ENCODE measurements around the gene CCIN. TPM values are rescaled to one million over a fixed set of nuclear protein-coding genes. Genes with fewer than 3 reads are reported as not detected.
A peak's percentile ranks its signal among the peaks of the same experiment; 100 is the strongest.
"Not testable (repeated sequence)": the region's sequence is repeated elsewhere in the genome, so short reads cannot be mapped to it uniquely, and the experiment has no call there.

CCIN gene
- total RNA-seq, 1 donor from 2014 or later, result not detected

- Histone ChIP-seq H3K4me3 (no peak overlapping the region), H3K9me3 (no peaks in the 10 kb centered on the region), H3K36me3 (peaks cover 10 to 29% of the 10 kb centered on the region in 2 donors), H3K27ac (no peak overlapping the region), H3K4me1 (no peaks in the 10 kb centered on the region), H3K27me3 (no peaks in the 10 kb centered on the region)
- DNase-seq (ENCODE audit: low spot score in 2 of 2), result no peak
- TF ChIP-seq, protein P1, sequence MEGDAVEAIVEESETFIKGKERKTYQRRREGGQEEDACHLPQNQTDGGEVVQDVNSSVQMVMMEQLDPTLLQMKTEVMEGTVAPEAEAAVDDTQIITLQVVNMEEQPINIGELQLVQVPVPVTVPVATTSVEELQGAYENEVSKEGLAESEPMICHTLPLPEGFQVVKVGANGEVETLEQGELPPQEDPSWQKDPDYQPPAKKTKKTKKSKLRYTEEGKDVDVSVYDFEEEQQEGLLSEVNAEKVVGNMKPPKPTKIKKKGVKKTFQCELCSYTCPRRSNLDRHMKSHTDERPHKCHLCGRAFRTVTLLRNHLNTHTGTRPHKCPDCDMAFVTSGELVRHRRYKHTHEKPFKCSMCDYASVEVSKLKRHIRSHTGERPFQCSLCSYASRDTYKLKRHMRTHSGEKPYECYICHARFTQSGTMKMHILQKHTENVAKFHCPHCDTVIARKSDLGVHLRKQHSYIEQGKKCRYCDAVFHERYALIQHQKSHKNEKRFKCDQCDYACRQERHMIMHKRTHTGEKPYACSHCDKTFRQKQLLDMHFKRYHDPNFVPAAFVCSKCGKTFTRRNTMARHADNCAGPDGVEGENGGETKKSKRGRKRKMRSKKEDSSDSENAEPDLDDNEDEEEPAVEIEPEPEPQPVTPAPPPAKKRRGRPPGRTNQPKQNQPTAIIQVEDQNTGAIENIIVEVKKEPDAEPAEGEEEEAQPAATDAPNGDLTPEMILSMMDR (IDR thresholded peaks at IDR 0.05), result no peak
- intact Hi-C loops (cut with DNase I), result no loop called here
Observed at GRCh38 chr9:36125062-36125855, 43.9 kb upstream of the CCIN start.

GRCh38 chr9:36126016-36126730, 43.0 kb upstream of the CCIN start:
- no peak overlapping the region for H3K27ac ChIP-seq
- no peak for DNase-seq (ENCODE audit: low spot score in 2 of 2)
- H3K4me1 ChIP-seq, result no peaks in the 10 kb centered on the region
- no peaks in the 10 kb centered on the region for H3K27me3 ChIP-seq
- TF ChIP-seq, protein P1 (IDR thresholded peaks at IDR 0.05), result no peak
- no peaks in the 10 kb centered on the region for H3K9me3 ChIP-seq
- H3K4me3 ChIP-seq, result no peak overlapping the region
- intact Hi-C loops (cut with DNase I), result no loop called here
- H3K36me3 ChIP-seq, result peaks cover 10 to 24% of the 10 kb centered on the region in 2 donors

DNA sequence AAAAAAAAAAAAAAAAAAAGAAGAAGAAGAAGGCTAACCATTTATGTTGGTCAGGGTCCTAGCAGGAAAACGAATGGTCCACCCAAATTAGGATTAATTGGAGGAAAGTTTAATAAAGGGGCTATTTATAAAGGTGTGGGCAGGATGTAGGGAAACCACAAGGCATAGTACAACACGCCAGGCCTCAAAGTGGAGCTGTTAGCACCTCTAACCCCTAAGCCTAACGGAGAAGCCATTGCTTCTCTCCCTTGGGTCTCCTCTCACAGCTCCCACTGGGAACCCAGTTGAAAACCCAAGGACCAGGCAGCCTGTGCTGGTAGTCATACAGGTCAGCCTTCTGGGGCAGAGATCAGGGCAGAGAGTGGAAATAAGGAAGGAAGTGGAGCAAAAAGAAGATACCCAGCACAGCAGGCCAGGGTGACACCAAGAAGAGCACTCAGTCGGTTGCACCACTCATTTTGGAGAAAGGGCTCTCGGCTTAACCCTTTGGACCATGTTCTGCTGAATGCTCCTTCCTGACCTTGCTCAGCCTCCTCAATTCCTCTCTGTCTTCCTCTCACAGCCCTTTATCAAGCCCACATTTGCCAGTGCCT, 41.4 kb upstream of the CCIN start:
- no peak for DNase-seq (ENCODE audit: low spot score in 2 of 2)
- no peaks in the 10 kb centered on the region for H3K4me1 ChIP-seq
- H3K27ac ChIP-seq, result no peak overlapping the region
- intact Hi-C loops (cut with DNase I), result no loop called here
- TF ChIP-seq, protein P1 (IDR thresholded peaks at IDR 0.05), result no peak
- no peaks in the 10 kb centered on the region for H3K27me3 ChIP-seq
- peaks cover 2 to 14% of the 10 kb centered on the region in 2 donors for H3K36me3 ChIP-seq
- H3K9me3 ChIP-seq, result no peaks in the 10 kb centered on the region
- no peak overlapping the region for H3K4me3 ChIP-seq

- Histone ChIP-seq H3K9me3 (no peaks in the 10 kb centered on the region), H3K27ac (no peak overlapping the region), H3K4me1 (no peaks in the 10 kb centered on the region), H3K36me3 (peaks cover 0 to 10% of the 10 kb centered on the region in 2 donors), H3K4me3 (no peak overlapping the region), H3K27me3 (no peaks in the 10 kb centered on the region)
- intact Hi-C loops (cut with DNase I), result no loop called here
- DNase-seq (ENCODE audit: low spot score in 2 of 2), result no peak
- TF ChIP-seq, protein P1 (IDR thresholded peaks at IDR 0.05), result no peak
Observed at GRCh38 chr9:36128349-36128748, 40.8 kb upstream of the CCIN start.

GRCh38 chr9:36129139-36129538, 40.0 kb upstream of the CCIN start:
- intact Hi-C loops (cut with DNase I), result no loop called here
- no peak for DNase-seq (ENCODE audit: low spot score in 2 of 2)
- peaks cover 0 to 3% of the 10 kb centered on the region in 2 donors for H3K36me3 ChIP-seq

GRCh38 chr9:36131666-36132065, 37.5 kb upstream of the CCIN start:
- H3K4me1 ChIP-seq; H3K4me3 ChIP-seq; DNase-seq (ENCODE audit: low spot score in 2 of 2); H3K27me3 ChIP-seq; H3K36me3 ChIP-seq; intact Hi-C loops (cut with DNase I); H3K9me3 ChIP-seq: not testable (repeated sequence)
- peak overlapping the region in 1 of 2 donors; percentile 24 for H3K27ac ChIP-seq

More at GRCh38 chr9:36129139-36129538, 40.0 kb upstream of the CCIN start:
- Histone ChIP-seq H3K4me1 (no peaks in the 10 kb centered on the region), H3K27ac (no peak overlapping the region), H3K4me3 (no peak overlapping the region), H3K9me3 (no peaks in the 10 kb centered on the region), H3K27me3 (no peaks in the 10 kb centered on the region)
- TF ChIP-seq, protein P1 (IDR thresholded peaks at IDR 0.05), result no peak

Data from ascending aorta (tissue), 2 donors.